Left ventricle myocardium inferior (tissue), 1 donor: Measurements from ENCODE around the gene NAE1. TPM values are rescaled to one million over a fixed set of nuclear protein-coding genes. Genes with fewer than 3 reads are reported as not detected.
"Not testable (repeated sequence)": the region's sequence is repeated elsewhere in the genome, so short reads cannot be mapped to it uniquely, and the experiment has no call there.

Experiments used
- DNase-seq: peaks from one replicate; pipeline ENCODE4 v3.0.0-alpha.2; 2020
- H3K27ac ChIP-seq: fragments of 200-600 bp; replicated peaks from 2 replicates; pipeline ENCODE4 v1.8.0; 2021
- H3K27me3 ChIP-seq: fragments of 200-600 bp; 2 replicates; pipeline ENCODE4 v1.8.0; 2021; ENCODE audit warnings: low read depth
- H3K36me3 ChIP-seq: fragments of 200-600 bp; 2 replicates; pipeline ENCODE4 v1.8.0; 2021
- H3K4me1 ChIP-seq: fragments of 200-600 bp; 2 replicates; pipeline ENCODE4 v1.8.0; 2021
- H3K4me3 ChIP-seq: fragments of 200-600 bp; 2 replicates; pipeline ENCODE4 v1.8.0; 2021; ENCODE audit warnings: mild to moderate bottlenecking, moderate library complexity
- H3K9me3 ChIP-seq: fragments of 200-600 bp; replicated peaks from 2 replicates; pipeline ENCODE4 v1.8.0; 2021
- CTCF ChIP-seq: fragments of 200-600 bp; IDR thresholded peaks from 2 replicates; pipeline ENCODE4 v1.8.0; 2021; ENCODE audit warnings: antibody characterized with exemption, mild to moderate bottlenecking, borderline replicate concordance
- intact Hi-C: fragments of 100-400 bp; cut with micrococcal nuclease; formaldehyde crosslinking; loops from one replicate; pipeline ENCODE4 v1.11.0; 2022
- total RNA-seq: library from RNA; stranded (reverse); fragmentation: NEBNext Ultra II Directional; extraction: Animal tissue kit (Norgen Biotek cat#: 25700); gene quantifications from one replicate; pipeline ENCODE4 v1.2.1, GENCODE V29; 2021
- donor health status: DM: no; HTN: yes; CAD: no; lungs with severe emphysema.

The NAE1 gene
- total RNA-seq, 1 donor from 2014 or later = 28.4 TPM

GRCh38 chr16:66872559-66872942, 41.8 kb upstream of the NAE1 start:
- intact Hi-C loops = no loop called here

GRCh38 chr16:66871840-66872239, 41.1 kb upstream of the NAE1 start:
- no peak for TF ChIP-seq CTCF
- Histone ChIP-seq H3K9me3 (no peaks in the 10 kb centered on the region), H3K36me3 (no peaks in the 10 kb centered on the region), H3K27ac (no peak overlapping the region), H3K4me1 (peaks cover 11% of the 10 kb centered on the region), H3K27me3 (no peaks in the 10 kb centered on the region), H3K4me3 (no peak overlapping the region)
- DNase-seq = no peak
- intact Hi-C loops = no loop called here

More at GRCh38 chr16:66872559-66872942, 41.8 kb upstream of the NAE1 start:
- DNase-seq = no peak
- peaks cover 11% of the 10 kb centered on the region for H3K4me1 ChIP-seq
- H3K27me3 ChIP-seq = no peaks in the 10 kb centered on the region
- H3K27ac ChIP-seq = peak overlapping the region; percentile 72
- peak overlapping the region; percentile 56 for H3K4me3 ChIP-seq
- no peaks in the 10 kb centered on the region for H3K9me3 ChIP-seq
- no peak for TF ChIP-seq CTCF
- H3K36me3 ChIP-seq = no peaks in the 10 kb centered on the region

- H3K36me3 ChIP-seq, intact Hi-C loops, H3K4me3 ChIP-seq, H3K27ac ChIP-seq, H3K27me3 ChIP-seq, DNase-seq, H3K9me3 ChIP-seq: not testable (repeated sequence)
- peaks cover 11% of the 10 kb centered on the region for H3K4me1 ChIP-seq
Measured at GRCh38 chr16:66871363-66871762, 40.6 kb upstream of the NAE1 start.

GRCh38 chr16:66869424-66869823, 38.6 kb upstream of the NAE1 start:
- Histone ChIP-seq H3K27me3 (no peaks in the 10 kb centered on the region), H3K4me3 (no peak overlapping the region), H3K4me1 (peaks cover 11% of the 10 kb centered on the region), H3K36me3 (no peaks in the 10 kb centered on the region), H3K27ac (no peak overlapping the region), H3K9me3 (no peaks in the 10 kb centered on the region)
- no peak for TF ChIP-seq CTCF
- no peak for DNase-seq
- intact Hi-C loops = loop anchor here (10.0 kb wide), 1 partner anchor 145 kb away; no protein-coding TSS in a partner anchor

GRCh38 chr16:66863707-66864106, 32.9 kb upstream of the NAE1 start:
- no peak for DNase-seq
- intact Hi-C loops = loop anchor here (10.0 kb wide), 1 partner anchor 139 kb away; no protein-coding TSS in a partner anchor
- Histone ChIP-seq H3K4me3 (no peak overlapping the region), H3K9me3 (no peaks in the 10 kb centered on the region), H3K36me3 (no peaks in the 10 kb centered on the region), H3K27me3 (no peaks in the 10 kb centered on the region), H3K27ac (no peak overlapping the region), H3K4me1 (peaks cover 12% of the 10 kb centered on the region)
- no peak for TF ChIP-seq CTCF

- Histone ChIP-seq H3K9me3 (no peaks in the 10 kb centered on the region), H3K36me3 (no peaks in the 10 kb centered on the region), H3K27me3 (no peaks in the 10 kb centered on the region), H3K27ac (no peak overlapping the region), H3K4me3 (no peak overlapping the region), H3K4me1 (peaks cover 12% of the 10 kb centered on the region)
- no peak for DNase-seq
- intact Hi-C loops = loop anchor here (10.0 kb wide), 1 partner anchor 137 kb away; no protein-coding TSS in a partner anchor
- TF ChIP-seq CTCF = no peak
Measured at GRCh38 chr16:66862023-66862520, 31.3 kb upstream of the NAE1 start.
